Thyroid gland (tissue), 4 donors: Measurements from ENCODE around the gene KRT86. TPM values are rescaled to one million over a fixed set of nuclear protein-coding genes. Genes with fewer than 3 reads are reported as not detected.
"Not testable (repeated sequence)": the region's sequence is repeated elsewhere in the genome, so short reads cannot be mapped to it uniquely, and the experiment has no call there.

Experiments used
- DNase-seq, 2 donors: peaks; one replicate each; pipeline ENCODE4 v3.0.0-alpha.2; 2019
- H3K27ac ChIP-seq, 3 donors: fragments of 200-600 bp; sonication (generic); 1 replicate in 2 of 3; 2 replicates in 1 of 3; pipeline ENCODE4 v1.5.1; 2016 to 2019; ENCODE audit warnings: mild to moderate bottlenecking in 1 of 3, moderate library complexity in 1 of 3
- H3K27me3 ChIP-seq: fragments of 200-600 bp; sonication (generic); one replicate; pipeline ENCODE4 v1.5.1; 2019
- H3K36me3 ChIP-seq, 2 donors: fragments of 200-600 bp; sonication (generic); one replicate each; pipeline ENCODE4 v1.5.1; 2016 to 2019
- H3K4me1 ChIP-seq, 2 donors: fragments of 200-600 bp; sonication (generic); one replicate each; pipeline ENCODE4 v1.5.1; 2017 to 2019
- H3K4me3 ChIP-seq, 3 donors: fragments of 200-600 bp; sonication (generic); replicated peaks in 1 of 3; 1 replicate in 2 of 3; 2 replicates in 1 of 3; pipeline ENCODE4 v1.5.1; 2016; ENCODE audit warnings: mild to moderate bottlenecking in 1 of 3
- H3K9me3 ChIP-seq: fragments of 200-600 bp; sonication (generic); one replicate; pipeline ENCODE4 v1.5.1; 2017
- POLR2A ChIP-seq, 2 donors: fragments of 450-650 bp; IDR thresholded peaks; one replicate each; pipeline ENCODE4 v1.6.1; 2017; ENCODE audit warnings: antibody characterized with exemption in 2 of 2, mild to moderate bottlenecking in 2 of 2, moderate library complexity in 1 of 2
- WGBS, 2 donors: methylation state at CpG; one replicate each; pipeline ENCODE4 v1.1.5; 2017; 5-methylcytosine and 5-hydroxymethylcytosine counted together
- intact Hi-C: fragments of 100-400 bp; cut with DNase I; formaldehyde crosslinking; loops from one replicate; pipeline ENCODE4 v1.15.1; 2023
- total RNA-seq, 4 donors: library from RNA; depleted of rRNA; stranded (reverse); fragments of >200 nt; gene quantifications; one replicate each; pipeline ENCODE4 v1.2.3, GENCODE V29; 2016
- TF ChIP-seq, protein P1 (sequence below), 6 experiments: fragments of 200-600 bp in 3 of 6; fragments of 450-650 bp in 3 of 6; sonication (generic) in 3 of 6; IDR thresholded peaks; one replicate each; pipeline ENCODE4 v1.5.1; 2016 to 2019; ENCODE audit warnings: antibody characterized with exemption in 6 of 6, mild to moderate bottlenecking in 2 of 6, inconsistent platforms in 1 of 6, moderate library complexity in 1 of 6

Gene KRT86
- total RNA-seq, 4 donors from 2014 or later = 0.13 to 1.1 (median 0.42) TPM

DNA sequence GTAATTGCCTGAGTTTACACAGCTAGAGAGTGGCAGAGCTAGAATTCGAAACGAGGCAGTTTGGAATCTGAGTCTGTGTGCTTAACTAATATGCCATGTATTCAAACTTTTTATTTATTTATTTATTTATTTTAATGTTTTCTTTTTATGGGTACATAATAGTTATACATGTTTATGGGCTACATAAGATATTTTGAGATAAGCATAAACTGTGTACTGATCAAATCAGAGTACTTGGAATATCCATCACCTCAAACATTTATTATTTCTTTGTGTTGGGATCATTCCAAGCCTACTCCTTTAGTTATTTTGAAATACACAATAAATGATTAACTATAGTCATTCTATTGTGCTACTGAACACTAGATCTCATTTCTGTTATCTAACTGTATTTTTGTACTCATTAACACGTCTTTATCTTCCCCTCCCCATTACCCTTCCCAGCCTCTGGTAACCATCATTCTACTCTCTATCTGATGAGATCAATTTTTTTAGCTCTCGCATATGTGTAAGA is 24.3 kb downstream of the KRT86 start:
- Histone ChIP-seq H3K9me3 (no peaks in the 10 kb centered on the region), H3K4me3 (no peak overlapping the region), H3K27me3 (no peaks in the 10 kb centered on the region), H3K27ac (no peak overlapping the region), H3K4me1 (no peaks in the 10 kb centered on the region), H3K36me3 (no peaks in the 10 kb centered on the region)
- DNase-seq = no peak
- TF ChIP-seq POLR2A (IDR thresholded peaks at IDR 0.05) = no peak
- TF ChIP-seq, protein P1, sequence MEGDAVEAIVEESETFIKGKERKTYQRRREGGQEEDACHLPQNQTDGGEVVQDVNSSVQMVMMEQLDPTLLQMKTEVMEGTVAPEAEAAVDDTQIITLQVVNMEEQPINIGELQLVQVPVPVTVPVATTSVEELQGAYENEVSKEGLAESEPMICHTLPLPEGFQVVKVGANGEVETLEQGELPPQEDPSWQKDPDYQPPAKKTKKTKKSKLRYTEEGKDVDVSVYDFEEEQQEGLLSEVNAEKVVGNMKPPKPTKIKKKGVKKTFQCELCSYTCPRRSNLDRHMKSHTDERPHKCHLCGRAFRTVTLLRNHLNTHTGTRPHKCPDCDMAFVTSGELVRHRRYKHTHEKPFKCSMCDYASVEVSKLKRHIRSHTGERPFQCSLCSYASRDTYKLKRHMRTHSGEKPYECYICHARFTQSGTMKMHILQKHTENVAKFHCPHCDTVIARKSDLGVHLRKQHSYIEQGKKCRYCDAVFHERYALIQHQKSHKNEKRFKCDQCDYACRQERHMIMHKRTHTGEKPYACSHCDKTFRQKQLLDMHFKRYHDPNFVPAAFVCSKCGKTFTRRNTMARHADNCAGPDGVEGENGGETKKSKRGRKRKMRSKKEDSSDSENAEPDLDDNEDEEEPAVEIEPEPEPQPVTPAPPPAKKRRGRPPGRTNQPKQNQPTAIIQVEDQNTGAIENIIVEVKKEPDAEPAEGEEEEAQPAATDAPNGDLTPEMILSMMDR (IDR thresholded peaks at IDR 0.05) = no peak
- WGBS, 2 donors = 80 to 82% methylated on average over 4 of the region's 4 CpGs
- intact Hi-C loops = no loop called here

DNA sequence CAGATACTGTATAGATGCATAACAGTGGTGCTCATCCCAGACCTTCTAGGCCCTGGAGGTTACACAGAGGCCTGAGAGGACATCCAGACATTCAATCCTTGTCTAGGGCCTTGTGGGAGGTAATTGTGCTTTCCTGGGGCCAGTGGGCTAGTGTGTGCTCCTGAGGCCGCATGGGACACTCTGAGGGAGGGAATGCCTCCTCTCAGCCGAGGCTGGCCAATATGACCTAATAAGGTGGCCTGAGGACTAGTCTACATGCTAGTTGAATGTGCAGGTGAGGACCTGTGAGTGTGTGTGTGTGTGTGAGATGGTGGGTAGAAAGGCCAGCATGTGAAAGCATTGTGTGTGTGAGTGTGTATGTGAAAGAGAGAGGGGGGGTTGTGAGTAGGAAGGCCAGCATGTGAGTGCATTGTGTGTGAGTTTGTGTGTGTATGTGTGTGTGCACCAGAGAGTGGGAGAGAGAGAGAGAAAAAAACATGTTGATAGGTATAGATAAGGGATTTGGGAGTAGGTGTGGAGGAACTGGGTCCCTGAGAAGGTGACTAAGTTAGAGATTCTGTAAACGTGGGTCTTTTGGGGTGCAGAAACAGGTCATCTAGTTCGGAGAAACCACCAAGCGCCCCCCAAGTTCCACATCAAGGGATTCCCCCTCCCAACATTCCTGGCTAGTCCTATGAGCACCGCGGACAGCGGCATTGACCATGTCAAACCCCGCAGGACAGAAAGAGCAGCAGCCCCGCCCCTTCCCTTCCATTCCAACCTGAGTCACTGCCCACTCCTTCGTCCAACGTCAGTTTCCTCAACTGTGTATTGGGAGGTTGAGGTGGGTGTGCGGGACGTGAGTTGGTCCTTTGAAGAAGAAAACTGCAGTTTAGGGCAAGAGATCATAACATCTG is 26.6 kb downstream of the KRT86 start:
- Histone ChIP-seq H3K9me3 (no peaks in the 10 kb centered on the region), H3K4me1 (no peaks in the 10 kb centered on the region), H3K27me3 (no peaks in the 10 kb centered on the region), H3K27ac (no peak overlapping the region), H3K4me3 (no peak overlapping the region), H3K36me3 (no peaks in the 10 kb centered on the region)
- DNase-seq = no peak
- WGBS, 2 donors = 57 to 72% methylated on average over 14 of the region's 14 CpGs
- TF ChIP-seq POLR2A (IDR thresholded peaks at IDR 0.05) = no peak
- TF ChIP-seq, protein P1 (IDR thresholded peaks at IDR 0.05) = no peak
- intact Hi-C loops = no loop called here

DNA sequence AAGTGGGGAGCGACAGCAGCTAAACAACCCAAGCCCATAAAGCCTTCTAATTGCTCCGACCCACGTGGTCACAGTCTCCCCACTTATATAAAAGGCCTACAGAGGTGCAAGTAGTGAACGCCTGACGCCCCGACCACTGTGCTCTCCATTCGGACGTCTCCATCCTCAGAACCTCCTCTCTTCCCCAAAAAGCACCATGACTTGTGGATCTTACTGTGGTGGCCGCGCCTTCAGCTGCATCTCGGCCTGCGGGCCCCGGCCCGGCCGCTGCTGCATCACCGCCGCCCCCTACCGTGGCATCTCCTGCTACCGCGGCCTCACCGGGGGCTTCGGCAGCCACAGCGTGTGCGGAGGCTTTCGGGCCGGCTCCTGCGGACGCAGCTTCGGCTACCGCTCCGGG is 27.3 kb downstream of the KRT86 start:
- H3K9me3 ChIP-seq, H3K27ac ChIP-seq, H3K27me3 ChIP-seq, H3K36me3 ChIP-seq, H3K4me3 ChIP-seq, H3K4me1 ChIP-seq, intact Hi-C loops, DNase-seq: not testable (repeated sequence)
- WGBS, 2 donors = 73 to 81% methylated on average over 14 to 17 of the region's 31 CpGs

DNA sequence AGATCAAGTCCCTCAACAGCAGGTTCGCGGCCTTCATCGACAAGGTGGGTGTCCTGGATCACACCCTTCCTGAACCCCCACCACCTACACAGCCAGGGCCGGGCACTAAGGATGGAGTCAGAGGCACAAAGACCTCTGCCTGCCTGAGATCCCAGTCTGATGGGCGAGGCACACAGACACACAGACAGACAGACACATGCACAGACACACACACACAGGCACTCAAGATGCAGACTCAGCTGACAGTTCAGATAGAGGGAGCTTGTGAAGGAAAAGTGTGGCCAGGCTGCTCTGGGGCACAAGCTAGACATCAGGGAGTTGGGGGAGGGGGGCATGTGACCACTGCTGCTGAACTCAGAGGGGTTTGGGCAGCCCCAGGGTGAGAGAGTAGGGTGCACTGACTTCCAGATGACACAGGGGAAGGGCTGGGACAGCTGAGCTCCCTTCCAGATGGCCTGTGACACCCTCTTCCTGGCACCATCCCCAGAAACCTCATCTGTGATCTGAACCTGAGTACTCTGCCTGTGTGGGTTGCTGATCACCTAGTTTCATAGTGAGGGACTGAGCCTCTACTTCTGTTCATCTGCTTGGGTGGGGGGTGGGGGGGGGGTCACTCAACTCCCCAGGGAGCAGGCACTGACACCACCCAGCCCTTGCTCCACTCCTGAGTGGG is 27.9 kb downstream of the KRT86 start:
- H3K27me3 ChIP-seq, H3K36me3 ChIP-seq, H3K9me3 ChIP-seq, H3K4me1 ChIP-seq, DNase-seq, intact Hi-C loops, H3K27ac ChIP-seq, H3K4me3 ChIP-seq: not testable (repeated sequence)
- no CpG with 5 or more reads among the region's 5 CpGs for WGBS, 2 donors

DNA sequence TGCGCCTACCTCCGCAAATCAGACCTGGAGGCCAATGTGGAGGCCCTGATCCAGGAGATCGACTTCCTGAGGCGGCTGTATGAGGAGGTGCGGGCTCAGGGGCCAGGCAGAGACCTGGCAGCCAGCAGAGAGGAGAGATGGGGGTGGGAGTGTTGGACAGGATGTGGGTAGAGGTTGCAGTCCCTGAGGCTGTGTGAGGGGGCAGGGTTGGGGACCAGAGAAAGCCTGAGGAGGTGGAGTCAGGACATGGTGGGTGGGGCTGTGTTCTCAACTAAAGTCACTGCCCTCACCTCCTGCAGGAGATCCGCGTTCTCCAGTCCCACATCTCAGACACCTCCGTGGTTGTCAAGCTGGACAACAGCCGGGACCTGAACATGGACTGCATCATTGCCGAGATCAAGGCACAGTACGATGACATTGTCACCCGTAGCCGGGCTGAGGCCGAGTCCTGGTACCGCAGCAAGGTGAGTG is 30.5 kb downstream of the KRT86 start:
- H3K9me3 ChIP-seq, H3K27me3 ChIP-seq, H3K27ac ChIP-seq, intact Hi-C loops, H3K36me3 ChIP-seq, DNase-seq, H3K4me3 ChIP-seq: not testable (repeated sequence)
- peaks cover 16 to 20% of the 10 kb centered on the region in 2 donors for H3K4me1 ChIP-seq
- 90 to 91% methylated on average over 11 to 14 of the region's 15 CpGs for WGBS, 2 donors

DNA sequence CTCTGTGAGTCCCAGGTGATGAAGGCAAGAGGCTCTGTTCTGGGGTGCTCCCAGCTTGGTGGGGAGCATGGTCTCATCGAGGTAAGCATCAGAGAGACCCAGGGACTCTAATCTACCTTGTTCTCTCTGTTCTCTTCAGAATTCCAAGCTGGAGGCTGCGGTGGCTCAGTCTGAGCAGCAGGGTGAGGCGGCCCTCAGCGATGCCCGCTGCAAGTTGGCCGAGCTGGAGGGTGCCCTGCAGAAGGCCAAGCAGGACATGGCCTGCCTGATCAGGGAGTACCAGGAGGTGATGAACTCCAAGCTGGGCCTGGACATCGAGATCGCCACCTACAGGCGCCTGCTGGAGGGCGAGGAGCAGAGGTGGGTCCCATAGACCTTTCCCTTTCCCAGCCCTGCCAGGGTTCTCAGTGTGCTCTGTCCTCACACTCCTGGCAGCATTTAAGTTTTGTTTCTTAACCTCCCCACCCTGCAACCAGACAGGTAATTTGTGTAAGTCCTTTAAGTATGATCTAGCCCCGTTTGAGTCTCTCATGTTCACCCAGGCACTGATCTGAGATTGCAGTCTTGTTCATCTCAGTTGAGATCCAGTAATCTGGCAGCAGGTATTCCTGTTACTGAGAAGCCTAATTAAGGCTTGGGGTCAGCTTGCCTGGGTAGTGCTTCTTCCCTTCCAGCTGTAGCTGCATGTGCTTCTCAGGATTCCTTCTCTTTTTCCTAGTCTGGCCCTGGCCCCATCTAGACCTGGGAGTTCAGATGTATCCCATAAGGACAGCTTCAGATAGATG is 31.7 kb downstream of the KRT86 start:
- Histone ChIP-seq H3K4me3 (no peak overlapping the region), H3K27me3 (no peaks in the 10 kb centered on the region), H3K27ac (no peak overlapping the region), H3K9me3 (no peaks in the 10 kb centered on the region), H3K36me3 (no peaks in the 10 kb centered on the region), H3K4me1 (peaks cover 16 to 20% of the 10 kb centered on the region in 2 donors)
- no peak for DNase-seq
- TF ChIP-seq POLR2A (IDR thresholded peaks at IDR 0.05) = no peak
- TF ChIP-seq, protein P1 (IDR thresholded peaks at IDR 0.05) = peak in 2 of 6 experiments; percentile 31 to 33
- intact Hi-C loops = no loop called here
- WGBS, 2 donors = 65 to 72% methylated on average over 5 to 6 of the region's 11 CpGs
